ENCODE results near the gene VAPB.
"Not testable (repeated sequence)": the region's sequence is repeated elsewhere in the genome, so short reads cannot be mapped to it uniquely, and the experiment has no call there.

Gene VAPB

DNA sequence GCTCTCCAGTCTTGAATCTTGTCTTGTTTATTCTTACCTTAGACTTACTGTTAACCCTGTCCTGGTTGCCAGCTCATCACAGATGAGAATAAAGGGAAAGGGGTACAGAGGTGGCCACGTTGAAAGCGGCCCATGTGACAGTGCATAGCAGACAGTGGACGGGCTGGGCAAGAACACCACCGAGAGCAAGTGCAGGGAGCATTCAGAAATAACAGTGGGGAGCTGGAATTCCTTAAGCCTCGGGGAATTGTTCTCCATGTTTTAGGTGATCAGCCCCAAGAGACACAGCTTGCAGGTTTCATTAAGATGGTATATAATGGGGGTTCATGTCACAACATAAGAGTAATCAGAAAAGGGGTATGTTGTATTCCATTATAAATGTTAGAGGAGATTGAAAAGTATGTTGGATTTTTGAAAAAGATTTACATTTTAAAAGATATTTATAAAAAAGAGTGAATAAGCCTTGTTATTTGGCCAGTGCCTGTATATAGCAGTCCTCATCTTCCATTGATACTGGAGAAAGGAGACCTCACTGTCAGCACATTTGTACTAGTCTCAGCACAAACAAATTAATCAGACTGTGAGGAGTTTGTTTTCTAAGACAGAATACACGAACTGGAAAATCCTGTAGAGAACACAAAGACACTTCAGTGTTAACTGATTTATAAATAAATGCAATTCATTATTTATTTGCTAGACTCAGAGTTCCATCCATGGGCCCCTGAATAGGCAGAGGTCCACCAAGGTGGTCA lies 35.4 kb downstream of the VAPB start:
- Histone ChIP-seq H3K36me3 (ENCODE audit: low read depth) (peaks cover 75% of the 10 kb centered on the region), H3K9me3 (ENCODE audit: severe bottlenecking) (no peaks in the 10 kb centered on the region), H3K4me3 (ENCODE audit: severe bottlenecking) (no peak overlapping the region), H3K4me1 (ENCODE audit: insufficient read depth, poor library complexity, severe bottlenecking) (peaks cover 17% of the 10 kb centered on the region), H3K27me3 (ENCODE audit: insufficient read depth, poor library complexity, severe bottlenecking) (no peaks in the 10 kb centered on the region), H3K27ac (ENCODE audit: poor library complexity, severe bottlenecking) (no peak overlapping the region)
- DNase-seq (ENCODE audit: low spot score) = no peak
- TF ChIP-seq, protein P1, sequence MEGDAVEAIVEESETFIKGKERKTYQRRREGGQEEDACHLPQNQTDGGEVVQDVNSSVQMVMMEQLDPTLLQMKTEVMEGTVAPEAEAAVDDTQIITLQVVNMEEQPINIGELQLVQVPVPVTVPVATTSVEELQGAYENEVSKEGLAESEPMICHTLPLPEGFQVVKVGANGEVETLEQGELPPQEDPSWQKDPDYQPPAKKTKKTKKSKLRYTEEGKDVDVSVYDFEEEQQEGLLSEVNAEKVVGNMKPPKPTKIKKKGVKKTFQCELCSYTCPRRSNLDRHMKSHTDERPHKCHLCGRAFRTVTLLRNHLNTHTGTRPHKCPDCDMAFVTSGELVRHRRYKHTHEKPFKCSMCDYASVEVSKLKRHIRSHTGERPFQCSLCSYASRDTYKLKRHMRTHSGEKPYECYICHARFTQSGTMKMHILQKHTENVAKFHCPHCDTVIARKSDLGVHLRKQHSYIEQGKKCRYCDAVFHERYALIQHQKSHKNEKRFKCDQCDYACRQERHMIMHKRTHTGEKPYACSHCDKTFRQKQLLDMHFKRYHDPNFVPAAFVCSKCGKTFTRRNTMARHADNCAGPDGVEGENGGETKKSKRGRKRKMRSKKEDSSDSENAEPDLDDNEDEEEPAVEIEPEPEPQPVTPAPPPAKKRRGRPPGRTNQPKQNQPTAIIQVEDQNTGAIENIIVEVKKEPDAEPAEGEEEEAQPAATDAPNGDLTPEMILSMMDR (IDR thresholded peaks at IDR 0.05; ENCODE audit: poor library complexity, severe bottlenecking) = no peak
- no peak for ATAC-seq (ENCODE audit: low read depth)

DNA sequence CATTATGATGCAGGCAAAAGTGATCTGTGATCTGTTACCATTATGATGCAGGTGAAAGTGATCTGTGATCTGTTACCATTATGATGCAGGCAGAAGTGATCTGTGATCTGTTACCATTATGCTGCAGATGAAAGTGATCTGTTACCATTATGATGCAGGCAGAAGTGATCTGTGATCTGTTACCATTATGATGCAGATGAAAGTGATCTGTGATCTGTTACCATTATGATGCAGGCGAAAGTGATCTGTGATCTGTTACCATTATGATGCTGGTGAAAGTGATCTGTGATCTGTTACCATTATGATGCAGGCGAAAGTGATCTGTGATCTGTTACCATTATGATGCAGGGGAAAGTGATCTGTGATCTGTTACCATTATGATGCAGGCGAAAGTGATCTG lies 38.5 kb downstream of the VAPB start:
- H3K4me3 ChIP-seq (ENCODE audit: severe bottlenecking); H3K9me3 ChIP-seq (ENCODE audit: severe bottlenecking); H3K4me1 ChIP-seq (ENCODE audit: insufficient read depth, poor library complexity, severe bottlenecking); ATAC-seq (ENCODE audit: low read depth); H3K27ac ChIP-seq (ENCODE audit: poor library complexity, severe bottlenecking); DNase-seq (ENCODE audit: low spot score); H3K27me3 ChIP-seq (ENCODE audit: insufficient read depth, poor library complexity, severe bottlenecking): not testable (repeated sequence)
- peaks cover 66% of the 10 kb centered on the region for H3K36me3 ChIP-seq (ENCODE audit: low read depth)

DNA sequence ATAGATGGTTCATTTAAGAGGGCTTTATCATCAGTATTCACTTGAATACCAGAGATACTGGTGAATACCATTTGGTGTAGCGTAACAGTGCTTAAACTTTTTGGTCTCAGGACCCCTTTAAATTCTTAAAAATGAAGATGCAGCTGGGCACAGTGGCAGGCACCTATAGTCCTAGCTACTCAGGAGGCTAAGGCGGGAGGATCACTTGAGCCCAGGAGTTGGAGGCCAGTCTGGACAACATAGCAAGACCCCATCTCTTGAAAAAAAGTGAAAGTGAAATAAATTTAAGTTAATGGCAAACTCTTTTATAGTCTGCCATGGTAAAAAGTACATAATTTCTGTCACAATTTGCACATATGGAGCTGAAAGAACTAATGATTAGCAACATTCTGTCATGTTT lies 39.3 kb downstream of the VAPB start:
- TF ChIP-seq, protein P1 (IDR thresholded peaks at IDR 0.05; ENCODE audit: poor library complexity, severe bottlenecking) = no peak
- no peak for DNase-seq (ENCODE audit: low spot score)

DNA sequence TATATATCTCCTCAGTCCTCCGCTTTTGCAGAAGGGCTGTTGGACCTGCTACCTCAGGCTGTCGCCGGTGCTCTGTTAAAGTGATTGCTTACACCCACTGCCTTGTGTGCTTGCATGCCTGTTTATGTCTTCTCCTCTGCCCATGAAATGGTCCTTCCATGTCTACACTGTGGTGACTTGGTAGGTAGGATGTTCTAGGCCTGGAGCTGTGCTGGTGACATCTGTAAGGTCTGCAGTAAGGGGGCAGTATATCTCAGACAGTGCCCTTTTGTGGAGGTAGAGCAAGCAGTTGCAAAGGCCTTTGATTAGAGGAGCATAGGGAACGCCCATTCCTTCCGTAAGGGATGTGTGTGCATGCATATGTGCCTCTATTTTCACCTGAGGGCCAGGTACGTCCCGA lies 40.3 kb downstream of the VAPB start:
- DNase-seq (ENCODE audit: low spot score) (no peak), ATAC-seq (ENCODE audit: low read depth) (no peak)
- TF ChIP-seq, protein P1 (IDR thresholded peaks at IDR 0.05; ENCODE audit: poor library complexity, severe bottlenecking) = no peak
- no peaks in the 10 kb centered on the region for H3K9me3 ChIP-seq (ENCODE audit: severe bottlenecking)
- no peak overlapping the region for H3K4me3 ChIP-seq (ENCODE audit: severe bottlenecking)
- H3K4me1 ChIP-seq (ENCODE audit: insufficient read depth, poor library complexity, severe bottlenecking) = no peaks in the 10 kb centered on the region
- H3K27me3 ChIP-seq (ENCODE audit: insufficient read depth, poor library complexity, severe bottlenecking) = no peaks in the 10 kb centered on the region
- no peak overlapping the region for H3K27ac ChIP-seq (ENCODE audit: poor library complexity, severe bottlenecking)
- H3K36me3 ChIP-seq (ENCODE audit: low read depth) = peaks cover 56% of the 10 kb centered on the region

More for the DNA sequence above, 39.3 kb downstream of the VAPB start:
- Histone ChIP-seq H3K4me1 (ENCODE audit: insufficient read depth, poor library complexity, severe bottlenecking) (no peaks in the 10 kb centered on the region), H3K9me3 (ENCODE audit: severe bottlenecking) (no peaks in the 10 kb centered on the region), H3K27ac (ENCODE audit: poor library complexity, severe bottlenecking) (no peak overlapping the region), H3K36me3 (ENCODE audit: low read depth) (peaks cover 62% of the 10 kb centered on the region), H3K27me3 (ENCODE audit: insufficient read depth, poor library complexity, severe bottlenecking) (no peaks in the 10 kb centered on the region), H3K4me3 (ENCODE audit: severe bottlenecking) (no peak overlapping the region)
- no peak for ATAC-seq (ENCODE audit: low read depth)

DNA sequence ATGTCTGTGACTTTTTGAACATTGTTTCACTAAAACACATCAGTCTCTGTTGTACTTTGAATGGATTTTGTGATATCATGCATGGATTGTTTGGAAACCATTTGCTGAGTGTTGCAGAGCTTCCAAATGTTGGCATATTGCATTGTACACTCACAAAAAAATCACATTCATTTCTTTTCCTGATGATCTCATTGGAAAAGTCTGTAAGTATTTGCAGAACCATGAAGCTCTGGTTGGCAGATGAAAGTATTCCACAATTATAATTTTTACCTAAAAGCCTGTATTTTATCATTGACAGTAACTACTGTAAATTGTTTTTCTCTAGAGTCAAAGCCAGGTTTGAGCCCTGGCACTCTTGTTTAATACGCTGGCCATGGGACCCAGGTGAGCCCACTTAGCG lies 42.1 kb downstream of the VAPB start:
- H3K9me3 ChIP-seq (ENCODE audit: severe bottlenecking) = no peaks in the 10 kb centered on the region
- no peak for DNase-seq (ENCODE audit: low spot score)
- H3K4me3 ChIP-seq (ENCODE audit: severe bottlenecking) = no peak overlapping the region
- H3K27me3 ChIP-seq (ENCODE audit: insufficient read depth, poor library complexity, severe bottlenecking) = no peaks in the 10 kb centered on the region
- no peak overlapping the region for H3K27ac ChIP-seq (ENCODE audit: poor library complexity, severe bottlenecking)
- TF ChIP-seq, protein P1 (IDR thresholded peaks at IDR 0.05; ENCODE audit: poor library complexity, severe bottlenecking) = no peak
- peaks cover 58% of the 10 kb centered on the region for H3K36me3 ChIP-seq (ENCODE audit: low read depth)
- no peak for ATAC-seq (ENCODE audit: low read depth)
- no peaks in the 10 kb centered on the region for H3K4me1 ChIP-seq (ENCODE audit: insufficient read depth, poor library complexity, severe bottlenecking)

Data from RWPE2 (cell line).